Astrocyte of the spinal cord (primary cell): ENCODE results near the gene WFDC2.
A peak's percentile ranks its signal among the peaks of the same experiment; 100 is the strongest.

Experiments
- DNase-seq: peaks from one replicate; pipeline ENCODE4 v3.0.0; 2011; ENCODE audit warnings: low read depth, low spot score
- H3K4me3 ChIP-seq: 2 replicates; pipeline ENCODE4 v1.5.1; 2011; ENCODE audit warnings: low read depth, mild to moderate bottlenecking, low read length, moderate library complexity
- in situ Hi-C: cut with HindIII; loops from 2 replicates; pipeline ENCODE4 v1.10.0; 2017; ENCODE audit warnings: low sequenced_read_pairs
- TF ChIP-seq, protein P1 (sequence below): IDR thresholded peaks from 2 replicates; pipeline ENCODE4 v1.5.1; 2012; ENCODE audit warnings: low read depth, mild to moderate bottlenecking, low read length, inconsistent platforms

Gene WFDC2

DNA sequence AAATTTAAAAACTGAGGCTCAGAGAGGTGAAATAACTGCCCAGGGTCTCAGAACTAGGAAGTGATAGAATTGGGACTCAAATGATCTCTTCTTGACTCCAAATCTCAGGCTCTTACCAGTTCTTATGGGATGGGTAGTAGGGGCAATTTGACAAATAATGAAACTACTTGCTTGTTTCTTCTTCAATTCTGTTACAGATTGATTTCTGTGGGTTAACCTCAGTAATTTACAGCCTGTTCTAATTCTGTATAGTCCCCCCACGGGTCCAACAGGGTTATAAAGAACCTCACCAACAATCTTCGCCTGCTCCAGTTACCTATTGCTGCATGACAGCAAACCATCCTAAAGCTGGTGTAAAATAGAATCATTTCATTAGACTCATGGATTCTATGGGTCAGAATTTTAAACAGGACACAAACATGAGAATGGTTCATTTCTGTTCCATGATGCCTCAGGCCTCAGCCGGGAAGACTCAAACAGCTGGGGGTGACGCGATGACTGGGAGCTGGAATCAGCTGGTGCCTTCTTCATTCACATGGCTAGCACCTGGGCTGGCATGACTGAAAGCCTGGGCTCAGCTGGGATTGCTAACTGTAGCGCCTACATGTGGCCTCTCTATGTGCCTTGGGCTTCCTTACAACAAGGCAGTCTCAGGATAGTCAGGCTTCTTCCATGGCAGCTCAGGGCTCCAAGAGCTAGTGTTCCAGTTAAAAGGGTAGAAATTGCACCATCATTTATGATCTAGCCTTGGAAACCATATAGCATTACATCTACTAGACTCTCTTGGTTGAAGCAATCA lies 6.6 kb upstream of the WFDC2 start:
- in situ Hi-C loops: no loop called here
- no peak overlapping the region for H3K4me3 ChIP-seq
- no peak for DNase-seq
- TF ChIP-seq, protein P1, sequence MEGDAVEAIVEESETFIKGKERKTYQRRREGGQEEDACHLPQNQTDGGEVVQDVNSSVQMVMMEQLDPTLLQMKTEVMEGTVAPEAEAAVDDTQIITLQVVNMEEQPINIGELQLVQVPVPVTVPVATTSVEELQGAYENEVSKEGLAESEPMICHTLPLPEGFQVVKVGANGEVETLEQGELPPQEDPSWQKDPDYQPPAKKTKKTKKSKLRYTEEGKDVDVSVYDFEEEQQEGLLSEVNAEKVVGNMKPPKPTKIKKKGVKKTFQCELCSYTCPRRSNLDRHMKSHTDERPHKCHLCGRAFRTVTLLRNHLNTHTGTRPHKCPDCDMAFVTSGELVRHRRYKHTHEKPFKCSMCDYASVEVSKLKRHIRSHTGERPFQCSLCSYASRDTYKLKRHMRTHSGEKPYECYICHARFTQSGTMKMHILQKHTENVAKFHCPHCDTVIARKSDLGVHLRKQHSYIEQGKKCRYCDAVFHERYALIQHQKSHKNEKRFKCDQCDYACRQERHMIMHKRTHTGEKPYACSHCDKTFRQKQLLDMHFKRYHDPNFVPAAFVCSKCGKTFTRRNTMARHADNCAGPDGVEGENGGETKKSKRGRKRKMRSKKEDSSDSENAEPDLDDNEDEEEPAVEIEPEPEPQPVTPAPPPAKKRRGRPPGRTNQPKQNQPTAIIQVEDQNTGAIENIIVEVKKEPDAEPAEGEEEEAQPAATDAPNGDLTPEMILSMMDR: no peak

DNA sequence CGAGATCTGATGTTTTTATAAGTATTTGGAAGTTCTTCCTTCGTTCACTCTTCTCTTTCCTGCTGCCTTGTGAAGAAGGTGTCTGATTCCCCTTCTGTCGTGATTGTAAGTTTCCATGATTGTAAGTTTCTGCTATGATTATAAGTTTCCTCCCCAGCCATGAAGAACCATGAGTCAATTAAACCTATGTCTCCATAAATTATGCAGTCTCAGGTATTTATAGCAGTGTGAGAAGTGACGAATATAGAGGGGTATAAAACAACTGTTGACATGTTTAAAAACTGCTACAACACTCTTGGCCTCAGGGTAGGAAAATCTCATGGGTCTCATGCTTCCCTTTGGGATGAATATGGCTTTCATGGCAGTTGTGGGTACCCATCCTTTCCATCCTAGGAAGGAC lies 5.8 kb upstream of the WFDC2 start:
- DNase-seq: no peak
- in situ Hi-C loops: no loop called here
- TF ChIP-seq, protein P1: no peak
- no peak overlapping the region for H3K4me3 ChIP-seq

DNA sequence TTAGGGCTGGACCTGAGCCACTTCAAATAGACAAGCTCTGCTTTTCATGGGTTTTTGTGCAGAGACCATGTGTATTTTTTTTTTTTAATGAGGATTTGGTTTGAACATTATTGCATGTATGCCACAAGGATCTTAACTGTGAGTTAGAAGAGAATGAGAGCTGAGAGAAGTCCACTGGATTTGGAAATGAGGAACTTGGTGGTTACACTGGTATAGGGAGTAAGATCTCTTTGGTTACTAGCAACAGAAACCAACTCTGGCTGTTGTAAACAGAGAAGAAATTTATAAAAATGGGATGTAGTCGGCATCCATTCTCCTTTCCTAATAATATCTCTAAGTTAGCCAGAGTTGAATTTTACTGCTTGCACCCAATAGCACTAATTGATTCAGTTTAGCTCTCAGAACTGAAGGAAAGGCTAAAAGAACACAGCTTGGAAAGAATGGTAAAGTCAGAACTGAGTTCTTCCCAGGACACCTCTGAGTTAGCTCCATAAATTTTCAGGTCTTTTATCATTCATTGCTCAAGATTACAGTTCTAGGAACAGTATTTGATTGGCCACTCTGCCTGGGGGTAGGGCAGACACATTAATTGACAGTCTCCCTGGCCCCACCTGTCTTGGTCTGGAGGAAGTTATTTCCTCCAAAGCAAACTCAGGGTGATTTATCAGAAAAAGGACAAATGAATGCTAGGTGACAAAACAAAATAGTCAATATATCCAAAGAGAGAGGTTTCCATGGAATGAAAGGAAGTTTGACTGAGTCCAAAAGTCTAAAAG lies 3.9 kb upstream of the WFDC2 start:
- TF ChIP-seq, protein P1: no peak
- DNase-seq: no peak
- in situ Hi-C loops: no loop called here
- H3K4me3 ChIP-seq: no peak overlapping the region

DNA sequence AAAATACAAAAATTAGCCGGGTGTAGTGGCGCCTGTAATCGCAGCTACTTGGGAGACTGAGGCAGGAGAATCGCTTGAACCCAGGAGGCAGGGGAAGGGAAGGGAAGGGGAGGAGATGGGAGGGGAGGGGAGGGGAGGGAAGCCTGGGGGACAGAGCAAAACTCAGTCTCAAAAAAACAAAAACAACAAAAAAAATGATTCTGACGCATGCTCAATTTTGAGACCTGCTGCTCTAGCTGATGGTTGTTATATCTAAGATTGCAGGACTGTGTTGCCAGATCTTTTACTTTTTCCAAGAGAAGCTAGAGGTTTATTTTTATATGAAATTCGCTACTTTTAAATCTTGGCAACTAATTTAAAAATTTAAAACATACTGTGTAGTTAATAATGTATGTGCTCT lies 2.4 kb upstream of the WFDC2 start:
- DNase-seq: no peak
- H3K4me3 ChIP-seq: no peak overlapping the region
- in situ Hi-C loops: no loop called here
- TF ChIP-seq, protein P1: no peak

DNA sequence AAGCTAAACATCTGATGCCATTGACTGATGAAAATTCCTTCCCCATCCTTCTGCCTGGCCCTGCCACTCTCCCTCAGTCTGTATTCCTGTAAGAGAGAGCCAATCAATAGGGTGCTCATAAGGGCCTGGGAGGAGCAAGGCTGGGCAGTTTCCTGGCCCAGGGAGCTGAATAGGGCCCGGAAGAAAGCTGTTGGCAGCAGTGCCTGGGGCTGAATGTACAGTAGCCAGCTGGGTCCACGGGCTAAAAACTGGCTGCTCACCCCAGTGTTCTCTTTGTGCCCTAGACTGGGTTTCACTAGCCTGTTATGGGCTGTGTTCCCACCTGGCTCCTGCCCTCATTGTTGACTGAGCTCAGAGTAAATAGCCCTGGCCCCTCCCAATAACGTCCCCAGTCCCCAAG lies 1.7 kb upstream of the WFDC2 start:
- TF ChIP-seq, protein P1: no peak
- in situ Hi-C loops: no loop called here
- H3K4me3 ChIP-seq: no peak overlapping the region
- DNase-seq: no peak

DNA sequence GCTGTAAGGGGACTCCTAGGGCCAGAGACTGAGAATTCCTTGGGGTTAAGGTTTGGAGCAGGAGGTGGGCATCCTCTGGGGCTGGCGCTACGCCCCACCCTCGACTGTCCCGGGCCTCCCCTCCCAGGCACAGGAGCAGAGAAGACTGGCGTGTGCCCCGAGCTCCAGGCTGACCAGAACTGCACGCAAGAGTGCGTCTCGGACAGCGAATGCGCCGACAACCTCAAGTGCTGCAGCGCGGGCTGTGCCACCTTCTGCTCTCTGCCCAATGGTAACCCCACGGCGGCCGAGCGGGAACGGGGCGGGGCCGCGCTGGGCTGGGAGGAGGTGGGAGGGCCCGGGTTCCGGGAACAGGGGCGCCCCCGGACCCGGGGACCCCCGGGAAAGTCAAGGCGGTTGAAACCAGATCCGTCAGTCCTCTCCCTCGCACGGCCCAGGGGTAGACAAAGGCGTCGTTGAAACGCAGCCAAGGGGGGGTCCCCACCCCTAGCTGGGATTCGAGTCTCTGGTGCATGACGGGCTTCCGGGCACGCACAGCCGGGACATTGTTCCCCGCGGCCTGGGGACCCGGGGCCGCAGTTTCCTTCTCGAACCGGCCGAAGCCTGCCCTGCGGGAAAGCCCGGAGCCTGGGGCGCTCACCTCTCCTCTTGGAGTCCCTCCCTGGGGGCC lies 844 bp downstream of the WFDC2 start:
- peak overlapping the region; percentile 23 for H3K4me3 ChIP-seq
- in situ Hi-C loops: no loop called here
- no peak for DNase-seq
- TF ChIP-seq, protein P1: no peak
